GM19240 (cell line): ENCODE results near the gene NAE1.

ENCODE experiments used
- DNase-seq: peaks from one replicate; pipeline ENCODE4 v3.0.0; 2011; ENCODE audit warnings: low spot score; ENCODE audit not compliant: insufficient read length

Gene NAE1

DNA sequence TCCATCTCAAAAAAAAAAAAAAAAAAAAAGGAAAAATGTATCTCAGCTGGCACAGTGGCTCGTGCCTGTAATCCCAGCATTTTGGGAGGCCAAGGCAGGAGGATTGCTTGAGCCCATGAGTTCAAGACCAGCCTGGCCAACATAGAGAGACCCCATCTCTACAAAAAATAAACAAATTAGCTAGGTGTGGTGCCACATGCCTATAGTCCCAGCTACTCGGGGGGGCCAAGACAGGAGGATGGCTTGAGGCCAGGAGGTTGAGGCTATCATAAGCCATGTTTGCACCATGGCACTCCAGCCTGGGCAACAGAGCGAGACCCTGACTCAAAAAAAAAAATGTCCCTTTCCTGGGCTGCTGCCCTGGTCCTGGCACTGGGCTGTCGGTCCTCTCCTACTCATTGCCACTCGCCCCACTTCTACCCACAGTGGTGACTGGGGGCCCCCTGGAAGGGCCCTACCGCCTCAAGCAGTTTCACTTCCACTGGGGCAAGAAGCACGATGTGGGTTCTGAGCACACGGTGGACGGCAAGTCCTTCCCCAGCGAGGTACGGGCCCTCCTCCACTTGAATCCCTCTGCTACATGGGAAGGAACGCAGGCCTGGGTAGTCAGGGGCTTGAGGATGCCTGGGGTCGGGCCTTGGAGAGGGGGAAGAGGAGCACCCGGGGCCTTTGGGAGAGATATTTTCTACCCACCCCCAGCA lies 19.5 kb upstream of the NAE1 start:
- no peak for DNase-seq

DNA sequence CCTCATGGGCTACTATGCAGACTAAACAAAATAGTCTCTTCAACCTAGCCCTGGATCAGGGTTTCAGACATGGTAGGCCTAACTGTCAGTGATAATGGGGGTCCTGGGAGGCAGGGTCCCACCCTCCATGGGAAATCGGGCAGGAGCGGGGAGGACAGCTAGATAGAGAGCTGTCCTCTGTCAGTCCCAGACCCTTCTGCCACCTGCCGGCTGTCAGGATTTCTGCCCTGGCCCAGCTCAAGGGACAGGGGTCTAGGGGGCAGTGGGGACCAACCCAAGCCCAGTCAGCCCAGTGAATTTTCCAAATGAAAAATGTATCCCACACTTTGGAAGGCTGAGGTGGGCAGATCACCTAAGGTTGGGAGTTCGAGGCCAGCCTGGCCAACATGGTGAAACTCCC lies 18.8 kb upstream of the NAE1 start:
- no peak for DNase-seq

DNA sequence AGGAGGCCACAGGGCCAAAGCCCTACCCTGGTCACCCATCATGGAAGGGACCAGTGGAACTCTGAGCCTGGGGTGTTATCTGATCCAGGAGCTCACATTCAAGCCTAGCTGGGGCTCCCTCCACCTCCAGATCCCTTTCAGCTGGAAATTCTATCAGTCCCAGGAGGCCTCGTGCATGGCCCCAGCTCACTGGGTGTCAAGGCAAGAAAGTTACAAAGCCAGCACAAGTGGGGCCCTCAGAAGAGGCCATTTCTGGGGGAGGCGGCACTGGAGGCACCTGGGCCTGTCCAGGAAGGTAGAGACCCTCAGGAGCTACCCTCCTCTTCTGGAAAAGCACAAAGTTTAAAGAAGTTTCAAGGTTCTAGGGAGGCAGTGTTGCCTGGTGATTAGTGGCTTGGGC lies 18.2 kb upstream of the NAE1 start:
- DNase-seq, result no peak

GRCh38 chr16:66848172-66848571 lies 17.4 kb upstream of the NAE1 start:
- no peak for DNase-seq

DNA sequence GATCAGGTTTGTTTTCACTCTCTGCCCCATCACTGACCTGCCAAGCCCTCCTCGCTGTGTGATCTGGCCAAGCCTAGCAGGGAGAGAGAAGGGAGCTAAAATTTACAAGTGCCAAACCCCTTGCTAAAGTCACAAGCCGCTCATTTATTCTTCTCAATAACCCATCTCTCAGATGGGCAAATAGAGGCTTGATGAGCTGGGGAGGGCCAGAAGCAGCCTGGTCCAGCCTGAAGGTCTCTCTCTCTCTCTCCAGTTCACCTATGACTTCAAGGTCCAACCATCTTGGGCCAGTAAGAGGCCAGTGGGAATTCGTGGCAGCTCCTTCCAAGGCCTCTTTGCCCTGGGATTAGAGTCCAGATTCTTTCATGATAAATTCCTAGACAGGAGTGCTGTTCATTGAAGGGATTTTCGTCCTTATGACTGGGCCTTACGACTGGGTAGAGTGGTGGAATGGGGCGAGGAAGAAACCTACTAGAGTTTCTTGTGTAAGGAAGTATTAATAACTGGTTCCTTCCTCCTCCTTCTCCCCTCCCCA lies 16.8 kb upstream of the NAE1 start:
- DNase-seq, result no peak

DNA sequence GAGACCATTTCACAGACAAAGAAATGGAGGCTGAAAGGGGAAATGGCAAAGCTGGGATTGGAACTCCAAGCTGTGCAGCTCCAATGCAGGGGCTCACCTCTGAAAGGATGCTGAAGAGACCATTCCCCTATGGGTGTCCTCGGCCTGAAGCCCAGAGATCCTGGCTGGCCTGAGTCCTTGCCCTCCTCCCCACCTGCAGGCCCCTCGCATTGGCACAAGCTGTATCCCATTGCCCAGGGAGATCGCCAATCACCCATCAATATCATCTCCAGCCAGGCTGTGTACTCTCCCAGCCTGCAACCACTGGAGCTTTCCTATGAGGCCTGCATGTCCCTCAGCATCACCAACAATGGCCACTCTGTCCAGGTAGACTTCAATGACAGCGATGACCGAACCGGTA lies 16.1 kb upstream of the NAE1 start:
- no peak for DNase-seq

DNA sequence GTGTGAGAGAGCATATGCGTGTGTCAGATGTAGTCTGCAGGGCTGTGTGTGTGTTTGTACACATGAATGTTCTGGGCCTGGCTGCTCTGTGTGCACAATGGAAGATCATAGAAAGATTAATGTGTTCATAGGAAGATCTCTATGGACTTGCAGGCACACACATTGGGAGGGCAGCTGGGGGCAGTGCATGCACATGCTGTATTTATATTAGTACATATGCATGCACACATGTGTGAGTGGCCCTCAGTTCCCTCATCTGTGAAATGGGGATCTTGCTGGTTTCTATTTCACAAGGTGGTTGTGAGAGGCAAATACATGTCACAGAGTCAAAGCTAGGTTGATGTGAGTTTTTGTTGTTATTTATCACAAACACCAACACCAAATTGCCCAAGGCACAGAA lies 15.5 kb upstream of the NAE1 start:
- DNase-seq, result no peak

GRCh38 chr16:66845791-66846221 lies 15.0 kb upstream of the NAE1 start:
- no peak for DNase-seq

GRCh38 chr16:66845080-66845410 lies 14.3 kb upstream of the NAE1 start:
- no peak for DNase-seq

- no peak for DNase-seq
Observed at GRCh38 chr16:66844342-66845079, 13.7 kb upstream of the NAE1 start, which contains the start of gene CA7. Gene CA7 (plus strand): TSS chr16:66844414. CDS start chr16:66844488, 74 bp downstream.

GRCh38 chr16:66844009-66844341 lies 13.2 kb upstream of the NAE1 start:
- no peak for DNase-seq

DNA sequence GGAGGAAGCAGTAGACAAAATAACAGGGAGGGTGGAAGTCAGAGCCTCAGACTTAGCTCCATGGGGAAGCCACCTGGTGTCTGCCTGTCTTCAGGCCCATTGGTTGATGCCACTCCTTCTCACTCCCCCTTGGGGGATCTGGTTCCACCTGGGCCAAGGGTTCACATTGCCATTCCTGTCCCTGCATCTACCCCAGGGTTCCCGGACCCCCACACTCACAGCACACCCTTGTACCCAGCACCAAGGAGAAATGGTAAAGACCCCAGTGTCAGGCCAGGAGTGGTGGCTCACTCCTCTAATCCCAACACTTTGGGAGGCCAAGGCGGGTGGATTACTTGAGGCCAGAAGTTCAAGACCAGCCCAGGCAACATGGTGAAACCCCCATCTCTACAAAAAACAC lies 12.4 kb upstream of the NAE1 start:
- DNase-seq, result no peak

DNA sequence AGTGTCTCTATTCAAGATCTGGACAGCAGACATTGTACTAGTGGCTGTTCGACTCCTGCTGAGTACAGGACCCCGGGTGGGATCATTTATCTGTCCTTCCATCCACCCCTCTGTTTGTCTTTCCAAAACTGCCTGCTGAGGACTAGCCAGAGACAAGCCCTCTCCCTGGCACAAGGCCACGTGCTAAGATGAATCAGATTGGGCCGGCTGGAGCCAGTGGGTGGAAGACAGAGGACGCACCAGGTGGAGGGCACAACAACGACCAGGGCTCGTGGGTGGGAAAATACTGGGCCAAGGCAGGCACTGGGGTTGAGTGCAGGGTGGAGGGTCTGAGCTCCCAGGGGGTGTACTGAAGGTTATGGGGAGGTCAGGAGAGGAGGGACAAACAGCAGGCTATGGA lies 12.0 kb upstream of the NAE1 start:
- DNase-seq, result no peak

GRCh38 chr16:66841366-66841765 lies 10.6 kb upstream of the NAE1 start:
- DNase-seq, result no peak

DNA sequence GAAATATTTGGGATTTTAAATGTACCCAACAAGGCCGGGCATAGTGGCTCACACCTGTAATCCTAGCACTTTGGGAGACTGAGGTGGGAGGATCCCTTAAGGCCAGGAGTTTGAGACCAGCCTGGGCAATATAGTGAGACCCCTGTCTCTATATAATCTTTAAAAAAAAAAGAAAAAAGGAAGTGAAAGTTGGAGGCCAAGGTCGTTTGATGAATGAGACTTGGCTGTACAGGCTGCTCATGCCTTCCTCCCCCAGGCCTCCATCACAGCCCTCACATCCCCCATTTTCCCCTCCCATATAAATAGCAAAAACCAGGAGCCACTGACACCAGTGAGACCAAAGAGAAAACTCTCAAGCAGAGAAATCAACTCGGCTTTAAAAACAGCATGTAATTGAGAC lies 10.1 kb upstream of the NAE1 start:
- DNase-seq, result no peak

DNA sequence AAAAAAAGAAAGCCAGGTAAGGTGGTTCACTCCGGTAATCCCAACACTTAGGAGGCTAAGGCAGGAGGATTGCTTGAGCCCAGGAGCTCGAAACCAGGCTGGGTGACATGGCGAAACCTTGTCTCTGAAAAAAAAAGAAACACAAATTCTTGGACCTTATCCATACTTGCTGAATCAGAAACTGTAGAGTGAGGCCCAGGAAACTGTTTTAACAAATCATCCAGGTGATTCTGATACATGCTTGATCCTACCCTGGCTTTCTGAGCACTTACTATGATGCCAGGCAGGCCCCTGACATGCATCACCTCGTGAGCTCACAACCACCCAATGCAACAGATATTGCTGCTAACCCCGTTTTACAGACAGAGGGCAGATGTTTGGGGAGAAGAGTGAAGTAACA lies 4.0 kb upstream of the NAE1 start:
- DNase-seq, result no peak

GRCh38 chr16:66832661-66833305 lies 2.0 kb upstream of the NAE1 start:
- no peak for DNase-seq

GRCh38 chr16:66832190-66832589 lies 1.4 kb upstream of the NAE1 start:
- DNase-seq, result no peak

DNA sequence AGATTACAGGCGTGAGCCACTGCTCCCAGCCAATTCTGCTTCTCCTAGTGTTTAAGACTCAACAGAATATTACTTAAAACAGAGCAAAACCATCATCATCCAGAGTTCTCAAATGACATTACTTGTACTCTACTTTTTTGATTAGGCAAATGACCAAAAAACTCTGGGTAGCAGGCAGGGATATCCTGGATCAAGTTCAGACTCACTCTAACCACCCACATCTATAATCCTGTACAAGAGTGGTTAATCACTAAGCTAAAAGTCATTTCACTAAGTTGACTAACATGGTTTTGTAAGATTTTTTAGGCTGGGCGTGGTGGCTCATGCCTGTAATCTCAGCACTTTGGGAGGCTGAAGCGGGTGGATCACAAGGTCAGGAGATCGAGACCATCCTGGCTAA lies 6.8 kb downstream of the NAE1 start:
- DNase-seq, result no peak

DNA sequence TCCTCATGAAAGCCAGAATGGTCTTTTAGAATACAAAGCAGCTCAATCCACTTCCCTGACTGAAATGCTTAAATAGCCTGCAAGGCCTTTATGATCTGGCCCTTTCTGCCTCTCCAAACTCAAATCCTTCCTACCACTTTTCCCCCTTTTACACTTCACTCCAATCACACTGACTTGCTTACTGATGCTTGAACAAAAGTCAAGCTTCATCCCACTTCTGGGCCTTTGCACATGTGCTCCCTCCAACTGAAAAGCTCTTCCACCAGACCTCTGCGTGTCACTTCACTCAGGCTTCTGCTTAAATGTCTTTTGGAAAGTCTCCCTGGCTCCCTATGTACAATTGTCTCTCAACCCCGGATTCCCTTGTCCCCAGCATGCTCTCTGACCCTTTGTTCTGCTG lies 16.0 kb downstream of the NAE1 start:
- no peak for DNase-seq

- no peak for DNase-seq
Observed at GRCh38 chr16:66811043-66811442, 19.7 kb downstream of the NAE1 start.

DNA sequence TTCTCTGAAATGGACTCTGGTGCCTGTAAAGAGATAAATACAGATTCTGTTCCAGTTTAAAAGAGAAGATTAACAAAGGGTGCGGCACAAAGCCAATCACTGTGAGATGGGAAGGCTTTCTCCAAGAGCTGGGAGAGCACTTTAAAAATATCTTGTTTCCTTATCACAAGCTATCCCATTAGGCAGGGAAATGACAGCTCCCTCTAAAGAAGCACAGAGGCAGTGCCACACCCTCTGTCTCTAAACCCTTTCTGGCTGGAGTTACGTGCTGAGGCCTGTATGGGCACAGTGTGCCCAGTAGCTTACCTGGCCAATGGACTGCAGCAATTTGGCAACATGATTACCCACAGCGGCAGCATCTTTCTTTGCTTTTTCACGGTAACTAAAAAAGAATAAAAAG lies 20.4 kb downstream of the NAE1 start:
- no peak for DNase-seq

DNA sequence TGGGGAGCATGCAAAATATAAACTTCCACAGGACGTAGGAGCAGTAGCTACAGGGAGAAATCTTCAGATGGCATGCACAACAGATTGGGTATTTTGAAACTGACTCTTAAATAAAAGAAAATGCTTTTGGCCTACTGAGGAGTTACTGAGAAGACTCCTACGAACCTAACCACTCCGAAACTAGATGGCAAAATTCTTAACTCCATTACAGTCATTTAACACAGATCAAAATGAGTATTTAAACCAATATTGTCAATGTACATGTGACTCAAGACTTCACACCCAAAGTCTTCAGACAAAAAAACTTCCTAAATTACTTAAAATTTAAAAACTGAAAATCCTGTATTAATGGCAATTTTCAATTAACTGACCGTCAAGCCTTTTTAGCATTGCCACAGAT lies 21.0 kb downstream of the NAE1 start:
- DNase-seq, result no peak
